Esophagus squamous epithelium (tissue), 4 donors: ENCODE results near the gene INPP5F.

Experiments used
- POLR2A ChIP-seq, 4 donors: fragments of 450-650 bp; IDR thresholded peaks; one replicate each; pipeline ENCODE4 v1.6.1; 2017; ENCODE audit warnings: antibody characterized with exemption in 4 of 4, mild to moderate bottlenecking in 4 of 4, moderate library complexity in 3 of 4
- TF ChIP-seq, protein P1 (sequence below), 6 experiments: fragments of 450-650 bp in 4 of 6; fragments of 200-600 bp in 2 of 6; sonication (generic) in 2 of 6; IDR thresholded peaks; one replicate each; pipeline ENCODE4 v1.5.1; 2016 to 2019; ENCODE audit warnings: antibody characterized with exemption in 6 of 6, mild to moderate bottlenecking in 4 of 6, moderate library complexity in 4 of 6

DNA sequence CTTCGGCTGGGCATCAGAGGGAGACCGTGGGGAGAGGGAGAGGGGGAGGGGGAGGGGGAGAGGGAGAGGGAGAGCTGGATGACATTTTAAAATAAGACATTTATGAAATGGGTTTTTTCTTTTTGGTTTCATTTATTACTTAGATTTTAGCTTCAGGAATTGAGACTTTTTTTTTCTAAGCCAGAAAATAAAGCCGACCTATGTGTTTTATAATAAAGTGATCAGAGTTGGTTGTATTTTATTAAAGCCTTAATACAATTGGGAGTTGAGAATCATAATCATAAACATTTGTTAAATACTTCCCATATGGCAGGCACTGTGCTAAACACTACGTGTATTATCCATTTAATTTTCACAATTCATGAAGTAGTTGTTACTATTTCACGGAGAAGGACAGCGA lies 70.2 kb downstream of the INPP5F start:
- TF ChIP-seq, protein P1, sequence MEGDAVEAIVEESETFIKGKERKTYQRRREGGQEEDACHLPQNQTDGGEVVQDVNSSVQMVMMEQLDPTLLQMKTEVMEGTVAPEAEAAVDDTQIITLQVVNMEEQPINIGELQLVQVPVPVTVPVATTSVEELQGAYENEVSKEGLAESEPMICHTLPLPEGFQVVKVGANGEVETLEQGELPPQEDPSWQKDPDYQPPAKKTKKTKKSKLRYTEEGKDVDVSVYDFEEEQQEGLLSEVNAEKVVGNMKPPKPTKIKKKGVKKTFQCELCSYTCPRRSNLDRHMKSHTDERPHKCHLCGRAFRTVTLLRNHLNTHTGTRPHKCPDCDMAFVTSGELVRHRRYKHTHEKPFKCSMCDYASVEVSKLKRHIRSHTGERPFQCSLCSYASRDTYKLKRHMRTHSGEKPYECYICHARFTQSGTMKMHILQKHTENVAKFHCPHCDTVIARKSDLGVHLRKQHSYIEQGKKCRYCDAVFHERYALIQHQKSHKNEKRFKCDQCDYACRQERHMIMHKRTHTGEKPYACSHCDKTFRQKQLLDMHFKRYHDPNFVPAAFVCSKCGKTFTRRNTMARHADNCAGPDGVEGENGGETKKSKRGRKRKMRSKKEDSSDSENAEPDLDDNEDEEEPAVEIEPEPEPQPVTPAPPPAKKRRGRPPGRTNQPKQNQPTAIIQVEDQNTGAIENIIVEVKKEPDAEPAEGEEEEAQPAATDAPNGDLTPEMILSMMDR (IDR thresholded peaks at IDR 0.05), result no peak
- no peak for TF ChIP-seq POLR2A (IDR thresholded peaks at IDR 0.05)
